HG03571 (cell line): ENCODE results near the gene BHMT2.

Source experiments
- ATAC-seq: cut with Tn5 transposase; IDR thresholded peaks from one replicate; pipeline ENCODE4 v1.9.1; 2021; ENCODE audit not compliant: unreplicated experiment

BHMT2 gene

GRCh38 chr5:79069488-79070349 is at the start of gene BHMT2, which contains the start of gene DMGDH:
Gene BHMT2, plus strand, starts transcription at chr5:79069767. Its CDS starts 16 bp downstream, at chr5:79069783.
Gene DMGDH, minus strand, starts transcription at chr5:79069674. Its CDS starts 54 bp downstream, at chr5:79069620.
- ATAC-seq = no peak

- no peak for ATAC-seq
Observed at GRCh38 chr5:79020861-79021561, 48.6 kb upstream of the BHMT2 start.

GRCh38 chr5:79021753-79022152 is 47.8 kb upstream of the BHMT2 start:
- no peak for ATAC-seq

GRCh38 chr5:79022771-79023170 is 46.8 kb upstream of the BHMT2 start:
- no peak for ATAC-seq

GRCh38 chr5:79023348-79023747 is 46.2 kb upstream of the BHMT2 start:
- no peak for ATAC-seq

GRCh38 chr5:79023947-79024346 is 45.6 kb upstream of the BHMT2 start:
- no peak for ATAC-seq

GRCh38 chr5:79025054-79025472 is 44.5 kb upstream of the BHMT2 start:
- no peak for ATAC-seq

GRCh38 chr5:79030663-79031484 is 38.7 kb upstream of the BHMT2 start:
- ATAC-seq = no peak

GRCh38 chr5:79031485-79031867 is 38.1 kb upstream of the BHMT2 start:
- no peak for ATAC-seq

GRCh38 chr5:79032031-79032695 is 37.4 kb upstream of the BHMT2 start:
- no peak for ATAC-seq

- ATAC-seq = no peak
Observed at GRCh38 chr5:79032782-79033181, 36.8 kb upstream of the BHMT2 start.

GRCh38 chr5:79035237-79035636 is 34.3 kb upstream of the BHMT2 start:
- no peak for ATAC-seq

GRCh38 chr5:79036769-79037168 is 32.8 kb upstream of the BHMT2 start:
- no peak for ATAC-seq

- ATAC-seq = no peak
Observed at GRCh38 chr5:79042188-79042587, 27.4 kb upstream of the BHMT2 start.

- ATAC-seq = no peak
Observed at GRCh38 chr5:79047199-79047598, 22.4 kb upstream of the BHMT2 start.

GRCh38 chr5:79048437-79048836 is 21.1 kb upstream of the BHMT2 start:
- ATAC-seq = no peak

GRCh38 chr5:79050498-79050897 is 19.1 kb upstream of the BHMT2 start:
- ATAC-seq = no peak

- no peak for ATAC-seq
Observed at GRCh38 chr5:79053321-79053720, 16.2 kb upstream of the BHMT2 start.

- ATAC-seq = no peak
Observed at GRCh38 chr5:79055017-79055416, 14.6 kb upstream of the BHMT2 start.

- no peak for ATAC-seq
Observed at GRCh38 chr5:79056847-79057246, 12.7 kb upstream of the BHMT2 start.

- ATAC-seq = no peak
Observed at GRCh38 chr5:79059674-79060073, 9.9 kb upstream of the BHMT2 start.
